GM18519 (cell line): ENCODE results near the gene SORBS2.

Experiments used
- ATAC-seq: cut with Tn5 transposase; IDR thresholded peaks from one replicate; pipeline ENCODE4 v1.9.1; 2021; ENCODE audit warnings: mild to moderate bottlenecking, moderate library complexity; ENCODE audit not compliant: unreplicated experiment, low FRiP score

SORBS2 gene

DNA sequence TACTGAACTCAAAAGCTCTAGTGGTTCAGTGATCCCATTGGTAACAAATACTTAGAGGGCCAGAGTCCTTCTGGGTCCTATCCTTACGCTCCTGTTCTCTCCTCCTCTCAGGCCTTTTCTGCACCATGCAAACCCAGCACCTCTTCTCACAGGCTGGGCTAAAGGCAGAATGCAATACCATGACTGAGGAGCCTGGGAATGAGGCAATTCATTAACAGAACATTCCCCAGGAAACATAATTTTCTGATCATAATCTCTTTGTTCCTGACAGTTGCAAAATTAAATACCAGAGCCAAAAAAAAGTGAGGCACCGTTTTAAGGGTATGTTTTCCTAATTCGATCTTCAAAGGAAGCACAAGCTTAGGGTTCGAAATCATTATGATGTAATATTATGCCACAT lies 9.0 kb downstream of the SORBS2 start:
- no peak for ATAC-seq

DNA sequence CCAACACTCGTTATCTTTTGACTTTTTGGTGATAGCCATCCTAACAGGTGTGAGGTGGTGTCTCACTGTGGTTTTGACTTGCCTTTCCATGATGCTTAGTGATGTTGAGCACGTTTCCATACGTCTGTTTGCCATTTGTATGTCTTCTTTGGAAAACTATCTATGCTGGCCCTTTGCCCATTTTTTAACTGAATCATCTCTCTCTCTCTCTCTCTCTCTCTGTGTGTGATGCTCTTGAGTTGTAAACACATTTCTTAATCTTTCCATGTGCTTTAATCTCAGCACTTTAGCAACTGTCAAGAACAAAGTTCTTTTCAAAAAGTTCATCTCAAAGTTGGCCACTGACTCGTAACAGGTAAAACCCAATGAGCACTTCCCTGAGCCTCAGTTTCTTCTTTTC lies 10.5 kb downstream of the SORBS2 start:
- no peak for ATAC-seq

DNA sequence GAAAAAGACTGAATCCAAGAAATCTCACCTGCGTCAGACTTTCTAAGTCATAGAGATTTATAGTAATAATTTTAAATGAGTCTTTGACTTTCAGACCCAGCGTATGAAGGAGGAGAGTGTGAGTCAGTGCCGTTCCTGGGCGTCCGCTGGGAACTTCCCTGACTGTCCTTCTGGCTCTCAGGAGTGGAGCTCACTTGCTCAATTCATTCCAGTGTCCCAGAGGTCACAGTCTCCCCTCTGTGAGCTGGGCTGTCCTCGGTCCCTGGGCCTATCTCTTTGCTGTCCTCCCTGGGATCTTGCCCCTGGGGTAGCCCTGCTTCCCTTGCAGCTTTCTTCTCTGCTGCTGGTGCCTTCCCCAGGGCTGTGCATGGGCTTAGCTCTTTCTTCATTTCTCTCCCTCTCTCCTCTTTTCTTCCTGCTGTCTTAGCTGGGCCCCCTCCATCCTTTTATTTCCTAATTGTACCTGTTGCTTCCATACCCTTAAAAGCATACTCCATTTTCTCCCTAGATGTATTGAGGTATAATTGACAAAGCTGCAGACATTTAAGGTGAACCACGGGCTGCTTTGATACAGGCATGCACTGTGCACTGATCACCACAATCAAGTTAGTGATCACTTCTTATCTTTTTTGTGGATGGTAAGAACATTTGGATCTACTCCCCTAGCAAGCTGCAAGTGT lies 11.6 kb downstream of the SORBS2 start:
- no peak for ATAC-seq

DNA sequence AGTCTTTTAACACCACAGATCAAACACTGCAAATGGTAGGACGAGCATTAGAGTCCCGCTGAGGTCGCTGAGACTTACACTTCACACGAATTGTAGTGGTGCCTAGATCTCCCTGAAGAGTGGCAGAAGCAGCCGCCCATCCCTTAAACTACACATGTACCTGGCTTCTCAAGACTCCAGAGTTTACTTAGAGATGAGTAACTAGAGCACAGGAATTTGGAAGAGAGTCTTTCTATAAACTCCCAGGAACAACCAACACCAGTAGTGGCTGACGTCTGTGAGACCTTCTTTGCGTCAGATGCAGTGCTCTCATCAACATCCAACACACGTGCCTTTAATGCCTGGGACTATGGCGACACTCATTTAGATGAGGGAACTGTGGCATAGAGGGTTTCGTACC lies 12.6 kb downstream of the SORBS2 start:
- ATAC-seq = no peak

DNA sequence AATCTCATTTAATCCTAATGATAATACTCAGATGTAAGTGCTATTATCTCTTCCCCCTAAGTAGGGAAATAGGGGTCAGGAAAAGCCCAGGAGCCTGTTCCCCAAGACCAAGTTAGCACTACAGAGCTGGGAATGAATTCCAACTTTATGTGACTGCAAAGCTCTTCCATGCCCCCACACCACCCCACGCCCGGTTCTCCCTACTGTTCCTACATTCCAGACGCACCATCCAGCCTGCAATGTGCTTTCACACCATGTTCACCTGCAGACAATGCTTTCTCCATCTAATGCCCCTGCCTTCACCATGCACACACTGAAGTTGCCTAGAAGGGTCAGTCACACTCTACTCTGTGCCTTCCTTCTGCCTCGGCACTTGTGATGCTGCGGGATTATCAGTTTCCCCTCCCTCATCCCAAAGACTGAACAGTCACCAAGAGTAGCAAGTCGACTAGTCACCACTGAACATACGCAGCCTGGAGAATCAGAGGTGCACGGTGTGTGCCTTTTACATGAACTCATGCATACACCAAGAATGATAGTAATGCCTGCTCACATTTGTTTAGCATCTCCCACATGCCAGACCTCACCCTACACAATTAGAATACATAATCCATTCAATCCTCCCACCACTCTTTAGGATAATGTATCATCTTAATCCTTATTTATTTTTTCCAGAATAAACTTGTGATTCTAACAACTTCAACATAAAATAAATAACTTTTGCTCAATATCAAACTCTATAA lies 14.2 kb downstream of the SORBS2 start:
- ATAC-seq = no peak

DNA sequence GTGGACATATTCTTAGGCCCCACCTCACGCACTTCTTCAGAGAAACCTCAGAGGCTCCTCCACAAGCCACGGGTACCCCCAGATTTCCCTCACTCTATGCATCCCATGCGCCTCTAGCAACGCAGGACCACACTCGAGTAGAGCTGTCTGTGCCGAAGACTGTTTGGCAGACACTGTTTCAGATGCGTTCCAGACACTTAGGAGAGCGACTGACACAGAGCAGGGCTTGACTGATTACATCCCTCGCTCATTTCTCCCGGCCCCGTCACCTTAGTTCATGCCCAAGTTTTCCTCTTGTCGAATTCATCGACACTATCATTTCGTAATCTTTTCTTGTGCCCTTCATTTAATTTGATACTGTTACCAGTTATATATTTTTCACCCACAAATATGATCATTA lies 15.0 kb downstream of the SORBS2 start:
- no peak for ATAC-seq

DNA sequence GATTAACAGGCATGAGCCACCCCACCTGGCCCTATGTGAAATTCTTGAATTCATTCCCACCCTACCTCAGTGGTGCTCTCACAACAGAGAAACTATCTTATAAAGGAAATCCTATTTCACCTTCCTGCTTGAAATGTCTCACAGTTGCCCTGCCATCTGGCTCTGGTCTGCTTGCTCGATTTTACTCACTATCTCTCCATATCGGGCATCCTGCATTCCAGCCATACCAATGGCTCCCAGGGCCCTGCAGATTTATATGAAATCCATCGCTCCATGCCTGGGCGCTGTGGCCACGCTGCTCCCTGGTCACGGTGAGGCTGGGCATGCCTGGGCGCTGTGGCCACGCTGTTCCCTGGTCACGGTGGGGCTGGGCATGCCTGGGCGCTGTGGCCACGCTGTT lies 15.8 kb downstream of the SORBS2 start:
- no peak for ATAC-seq

DNA sequence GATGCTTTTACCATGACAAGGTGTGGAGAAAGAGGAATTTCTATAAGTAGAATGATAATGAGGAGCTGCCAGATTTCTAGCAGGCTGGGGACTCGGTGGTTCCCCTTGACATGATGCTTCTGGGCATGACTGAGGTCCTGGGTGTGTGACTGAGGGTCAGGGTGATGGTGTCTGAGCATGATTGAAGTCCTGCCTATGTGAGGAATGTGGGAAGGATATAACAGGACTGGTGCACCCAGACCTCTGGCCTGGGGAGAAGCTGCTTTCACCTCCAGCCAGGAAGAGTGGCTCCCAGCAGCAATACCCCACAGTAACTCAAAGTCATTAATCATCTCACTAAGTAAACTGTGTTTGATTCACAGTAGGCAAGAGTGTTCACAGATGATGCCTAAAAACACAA lies 17.4 kb downstream of the SORBS2 start:
- ATAC-seq = no peak

DNA sequence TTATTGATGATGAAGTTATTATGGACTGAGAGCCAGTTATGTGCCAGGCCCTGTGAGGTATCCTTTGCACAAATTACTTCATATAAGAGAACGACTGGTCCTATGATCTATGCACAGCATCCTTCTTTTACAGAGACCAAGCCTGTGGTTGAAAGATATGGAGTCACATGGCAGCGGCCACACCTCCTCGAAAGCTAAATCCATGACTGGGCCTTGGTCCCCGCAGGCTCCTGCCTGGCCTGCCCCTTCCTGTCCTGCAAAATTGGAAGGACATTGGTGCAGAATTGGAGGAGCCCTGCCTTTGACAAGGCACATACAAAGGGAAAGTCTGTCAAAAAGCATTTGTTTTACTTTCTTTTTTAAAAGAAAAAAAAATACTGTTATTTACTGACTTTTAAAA lies 18.3 kb downstream of the SORBS2 start:
- ATAC-seq = no peak

DNA sequence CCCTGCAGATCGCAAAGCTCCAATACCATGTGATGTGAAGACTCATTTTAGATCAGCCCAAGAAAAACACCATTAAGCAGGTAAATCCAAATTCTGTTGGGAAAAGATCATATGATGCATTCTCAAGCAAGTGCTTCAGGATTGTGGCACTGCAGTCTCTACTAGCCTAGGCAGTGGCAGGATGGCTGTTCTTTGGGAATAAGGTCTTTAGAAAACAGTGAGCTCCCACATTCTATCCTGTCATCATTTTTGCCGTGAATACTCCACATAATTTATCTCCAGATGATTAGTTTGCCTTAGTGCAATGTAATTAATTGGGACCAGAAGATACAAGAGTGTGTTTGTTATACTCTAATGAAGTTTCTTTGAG lies 18.9 kb downstream of the SORBS2 start:
- ATAC-seq = no peak

DNA sequence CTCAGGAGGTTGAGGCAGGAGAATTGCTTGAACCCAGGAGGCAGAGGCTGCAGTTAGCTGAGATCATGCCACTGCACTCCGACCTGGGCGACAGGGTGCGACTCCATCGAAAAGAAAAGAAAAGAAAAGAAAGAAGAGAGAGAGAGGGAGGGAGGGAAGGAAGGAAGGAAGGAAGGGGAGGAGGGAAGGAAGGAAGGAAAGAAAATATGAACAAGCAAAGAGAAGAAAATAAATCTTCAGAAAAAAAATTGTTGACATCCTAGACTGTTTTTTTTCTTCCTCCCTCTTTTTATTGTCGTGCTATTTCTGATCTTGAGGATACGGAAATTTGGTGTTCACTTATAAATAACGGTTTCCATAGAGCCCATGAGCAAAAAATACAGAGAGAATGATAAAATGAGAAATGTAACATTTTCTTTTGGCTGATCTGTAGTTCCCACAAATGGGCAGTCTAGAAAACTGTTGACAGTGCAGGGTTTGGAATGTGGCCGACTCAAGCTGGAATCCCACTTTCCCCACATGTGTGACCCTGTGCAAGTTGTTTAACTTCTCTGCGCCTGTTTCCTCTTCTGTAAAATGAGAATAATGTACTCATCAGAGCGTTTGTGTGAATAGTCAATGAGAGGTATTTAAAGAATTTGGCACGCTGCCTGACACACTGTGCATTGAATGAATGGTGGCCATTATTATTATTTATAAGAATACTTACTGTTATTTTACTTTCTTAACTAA lies 19.4 kb downstream of the SORBS2 start:
- no peak for ATAC-seq

DNA sequence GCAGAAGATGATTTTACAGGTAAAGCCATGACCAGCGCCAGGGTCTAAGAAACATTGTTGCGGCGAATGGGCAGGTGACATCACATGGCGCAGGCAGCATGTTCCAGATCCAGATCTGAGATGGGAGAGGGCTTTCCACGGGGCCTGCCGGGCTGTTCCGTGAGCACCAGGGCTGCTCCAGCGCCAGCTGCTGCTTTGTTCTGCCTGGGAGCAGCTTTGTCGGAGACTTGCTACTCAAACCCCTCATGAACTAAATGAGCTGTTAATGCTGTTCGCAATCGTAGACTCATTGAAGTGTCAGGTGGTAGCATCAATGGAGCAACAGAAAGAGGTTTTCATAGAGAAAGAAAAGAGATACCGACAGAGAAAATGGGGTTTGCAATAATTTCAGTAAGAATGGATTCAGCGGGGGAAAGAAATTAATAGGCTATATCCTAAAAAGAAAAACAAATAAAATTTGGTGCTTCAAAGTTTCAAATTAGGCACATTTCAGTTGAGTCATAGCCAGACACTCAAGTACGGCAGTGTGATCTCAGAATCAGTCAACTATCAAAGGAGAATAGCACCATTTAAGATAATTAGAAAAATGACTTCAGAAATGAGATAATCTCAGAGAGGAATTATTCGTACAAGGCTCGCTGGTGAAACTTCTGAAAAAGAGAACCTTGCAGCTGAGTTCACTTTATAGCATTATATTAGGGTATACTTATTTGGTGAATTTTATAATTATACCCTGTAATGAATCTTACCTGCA lies 23.9 kb downstream of the SORBS2 start:
- no peak for ATAC-seq

DNA sequence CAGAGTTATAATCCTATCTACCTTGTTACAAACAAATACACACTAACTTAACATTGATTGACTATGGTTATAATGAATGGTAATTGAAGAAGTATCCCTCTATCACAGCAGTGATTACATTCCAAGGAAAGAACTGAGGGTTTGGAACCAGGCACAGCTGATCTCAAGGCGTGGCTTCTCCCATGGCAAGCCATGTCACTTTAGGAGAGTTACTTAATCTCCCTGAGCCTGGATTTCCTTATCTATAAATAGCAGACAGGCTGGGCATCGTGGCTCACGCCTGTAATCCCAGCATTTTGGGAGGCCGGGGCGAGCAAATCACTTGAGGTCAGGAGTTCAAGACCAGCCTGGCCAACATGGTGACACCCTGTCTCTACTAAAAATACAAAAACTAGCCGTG lies 25.6 kb downstream of the SORBS2 start:
- ATAC-seq = no peak

DNA sequence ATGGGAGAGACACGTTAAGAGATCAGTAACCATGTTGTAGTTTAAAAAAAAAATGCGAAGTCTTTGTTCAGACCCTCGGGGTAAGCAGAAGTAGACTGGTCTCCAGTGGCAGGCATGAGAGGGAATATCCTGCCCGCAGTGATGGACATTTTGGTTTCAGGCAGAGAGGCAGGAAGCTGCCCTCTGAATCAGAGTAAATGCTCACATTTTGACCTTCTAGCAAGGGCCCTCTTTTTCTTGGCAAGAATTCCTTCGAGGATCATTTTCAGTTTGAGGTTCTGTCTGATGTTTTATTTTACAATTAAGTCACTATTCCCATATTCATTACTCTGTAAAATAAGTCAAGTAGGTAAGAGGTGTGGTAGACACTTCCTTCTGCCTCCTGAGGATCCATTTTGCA lies 28.4 kb downstream of the SORBS2 start:
- no peak for ATAC-seq

DNA sequence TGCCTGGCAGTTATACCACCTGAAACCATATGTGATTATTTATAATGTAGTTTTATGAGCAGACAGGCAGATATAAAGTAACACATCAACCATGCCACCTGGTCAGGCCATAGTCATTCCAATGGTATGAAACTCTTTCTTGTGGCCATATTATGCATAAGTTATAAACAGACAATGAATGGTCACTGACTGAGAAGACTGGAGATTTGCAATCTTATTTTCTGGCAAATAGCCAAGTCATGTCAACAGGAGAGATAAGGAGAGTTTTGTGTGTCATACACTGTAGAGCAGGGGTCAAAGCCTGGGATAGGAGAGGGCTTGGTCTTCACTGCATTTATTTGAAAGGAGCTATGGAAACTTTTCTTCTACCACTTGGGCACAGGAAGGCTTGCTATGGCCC lies 29.5 kb downstream of the SORBS2 start:
- ATAC-seq = no peak

DNA sequence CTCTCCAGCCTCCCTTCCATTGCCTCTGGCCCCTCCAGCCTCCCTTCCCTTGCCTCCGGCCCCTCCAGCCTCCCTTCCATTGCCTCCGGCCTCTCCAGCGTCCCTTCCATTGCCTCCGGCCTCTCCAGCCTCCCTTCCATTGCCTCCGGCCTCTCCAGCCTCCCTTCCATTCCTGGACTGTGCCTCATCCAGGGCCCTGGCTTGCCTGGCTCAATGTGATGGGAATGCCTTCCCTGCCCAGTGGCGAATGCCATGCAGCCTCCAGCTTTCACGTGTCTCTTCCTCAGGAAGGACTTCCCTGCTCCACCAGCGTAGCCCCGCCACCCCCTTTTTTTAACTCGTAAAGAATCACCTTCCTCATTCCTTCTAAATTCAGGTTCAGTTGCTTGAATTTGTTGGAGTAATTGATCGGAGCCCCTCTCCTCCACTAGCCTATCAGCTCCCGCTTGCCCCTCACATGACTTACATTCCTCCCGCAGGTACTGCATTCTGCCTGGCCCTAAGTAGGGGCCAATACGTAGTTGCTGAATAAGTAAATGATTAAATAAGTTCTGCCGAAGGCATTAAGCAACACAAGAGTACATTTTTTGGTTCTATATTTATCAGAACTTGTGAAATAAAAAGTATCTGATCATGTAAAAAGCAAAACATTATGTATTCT lies 30.3 kb downstream of the SORBS2 start:
- no peak for ATAC-seq

DNA sequence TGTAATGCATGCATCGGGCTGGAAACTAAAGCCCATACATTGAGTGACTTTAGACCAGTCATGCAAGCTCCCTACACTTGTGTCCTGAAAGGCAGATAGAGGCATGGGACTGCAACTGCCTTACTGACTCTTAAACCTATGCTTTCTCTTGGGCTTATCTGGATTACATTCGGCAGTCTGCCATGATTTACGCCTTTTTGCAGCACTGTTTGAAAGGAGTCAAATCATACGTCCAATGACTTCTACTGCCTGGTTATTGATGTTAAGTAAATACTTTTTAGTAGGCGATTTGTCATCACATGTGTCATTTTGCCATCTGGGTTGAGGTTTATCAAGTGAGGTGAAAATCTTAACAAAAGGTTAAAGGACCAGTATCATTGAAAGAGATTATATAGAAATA lies 31.5 kb downstream of the SORBS2 start:
- no peak for ATAC-seq

DNA sequence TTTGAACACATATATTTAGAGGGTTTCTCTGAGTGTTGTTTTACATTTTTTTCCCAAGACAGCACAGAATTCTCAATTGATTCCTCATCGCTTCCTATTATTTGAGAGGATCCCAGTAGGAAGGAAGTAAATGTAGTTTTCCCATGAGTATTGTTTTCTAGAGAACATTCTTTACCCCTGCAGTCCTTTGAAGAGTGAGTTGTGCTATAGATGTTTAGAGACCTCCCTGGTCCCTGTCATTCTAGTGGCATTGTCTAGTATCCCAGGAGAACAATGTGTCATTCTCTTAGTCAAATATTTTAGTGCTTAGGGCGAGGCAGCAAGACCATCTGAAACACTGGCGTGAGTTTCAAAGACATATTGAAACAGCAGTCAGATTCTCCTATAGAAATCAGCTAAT lies 32.5 kb downstream of the SORBS2 start:
- no peak for ATAC-seq

DNA sequence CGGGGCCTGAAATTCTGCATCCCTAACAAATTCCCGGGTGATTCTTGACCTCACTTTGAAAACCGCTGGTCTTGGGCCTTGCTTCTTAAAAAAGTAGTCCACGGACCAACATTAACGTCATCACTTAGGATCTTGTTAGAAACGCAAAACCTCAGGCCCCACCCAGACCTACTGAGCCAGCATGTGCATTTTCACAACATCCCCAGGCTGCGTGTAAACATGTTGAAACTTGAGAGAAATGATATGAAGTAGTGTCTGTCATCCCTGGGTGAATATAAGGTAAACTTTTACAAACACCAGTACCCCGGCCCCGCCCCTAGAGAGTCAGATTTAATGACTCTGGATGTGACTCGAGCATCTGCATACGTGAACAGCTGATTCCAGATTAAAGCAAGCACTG lies 33.7 kb downstream of the SORBS2 start:
- ATAC-seq = no peak

DNA sequence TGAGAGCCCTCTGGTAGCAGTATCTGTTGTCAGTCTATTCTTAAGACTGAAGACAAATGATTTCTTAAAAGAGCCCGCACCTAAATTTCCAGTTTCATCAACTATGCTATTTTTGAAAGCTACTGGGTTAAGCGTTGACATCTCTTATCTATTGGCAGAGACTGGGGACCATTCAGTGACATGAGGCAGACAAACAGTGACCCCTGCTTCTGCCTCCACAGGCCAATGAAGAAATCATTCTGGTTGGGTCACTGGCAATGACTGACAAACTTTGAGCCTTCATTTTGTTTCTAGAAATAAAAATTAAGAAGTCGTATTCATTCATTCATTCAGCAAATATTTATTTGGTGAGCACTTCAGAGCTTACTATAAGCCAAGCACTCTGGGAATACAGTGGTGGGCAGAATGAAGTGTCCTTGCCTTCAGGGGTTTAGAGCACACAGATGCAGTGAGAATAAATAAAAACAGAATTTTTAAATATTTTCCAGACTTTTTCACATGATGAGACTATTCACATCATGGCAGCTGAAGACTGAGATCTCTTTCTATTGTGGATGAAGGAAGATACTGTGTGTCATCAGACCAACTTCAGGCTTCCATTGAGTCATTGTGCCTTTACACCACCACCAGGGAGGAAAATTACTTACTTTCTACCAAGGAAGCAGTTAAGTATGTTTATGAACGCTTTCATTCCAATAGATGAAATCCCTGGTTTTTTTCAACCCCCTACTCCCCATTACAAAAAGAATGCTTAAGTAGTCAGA lies 36.0 kb downstream of the SORBS2 start:
- no peak for ATAC-seq
